IMR-90 (cell line): ENCODE measurements around the gene ACTRT2. TPM values are rescaled to one million over a fixed set of nuclear protein-coding genes. Genes with fewer than 3 reads are reported as not detected.

Experiments used
- ATAC-seq: fragments of 200-7000 bp; cut with Tn5 transposase; 2 replicates; pipeline ENCODE4 v1.9.1; 2020; ENCODE audit warnings: low read depth, mild to moderate bottlenecking, moderate library complexity
- BruUV-seq: library from RNA; stranded (reverse); fragments of 400-500 nt; replicated peaks from 2 replicates; lab custom pipeline; 2021; lab: Mats Ljungman, UMichigan
- CTCF ChIA-PET: fragments of 300-600 bp; formaldehyde crosslinking; extraction: SDS; loops from one replicate; lab custom pipeline; 2021; ENCODE audit warnings: antibody characterized with exemption; lab: Yijun Ruan, JAX
- POLR2A ChIA-PET: fragments of 300-600 bp; sonication (Branson Sonifier 250); formaldehyde crosslinking; loops from one replicate; lab custom pipeline; 2022; ENCODE audit warnings: antibody characterized with exemption; ENCODE audit not compliant: unreplicated experiment; lab: Charles Lee
- DNase-seq: peaks from one replicate; pipeline ENCODE4 v3.0.0; 2013
- H2AFZ ChIP-seq: replicated peaks from 2 replicates; pipeline ENCODE3; 2013; ENCODE audit warnings: low read length, mild to moderate bottlenecking; ENCODE audit not compliant: poor library complexity
- H2AK5ac ChIP-seq: 2 replicates; pipeline ENCODE4 v1.6.1; 2013; ENCODE audit warnings: low read depth, low read length, inconsistent platforms
- H2AK9ac ChIP-seq: replicated peaks from 2 replicates; pipeline ENCODE3; 2013; ENCODE audit warnings: mild to moderate bottlenecking, low read depth, low read length, moderate library complexity; ENCODE audit not compliant: poor library complexity
- H2BK120ac ChIP-seq: 2 replicates; pipeline ENCODE4 v1.6.1; 2013; ENCODE audit warnings: low read depth, low read length, inconsistent platforms
- H2BK15ac ChIP-seq: 3 replicates; pipeline ENCODE4 v1.6.1; 2013; ENCODE audit warnings: low read depth, low read length, inconsistent platforms
- H2BK20ac ChIP-seq: 2 replicates; pipeline ENCODE4 v1.6.1; 2013; ENCODE audit warnings: low read depth, mild to moderate bottlenecking, inconsistent platforms, low read length, moderate library complexity
- H2BK5ac ChIP-seq: 2 replicates; pipeline ENCODE4 v1.6.1; 2013; ENCODE audit warnings: mild to moderate bottlenecking, low read depth, low read length, inconsistent platforms; ENCODE audit not compliant: poor library complexity, severe bottlenecking
- H3K14ac ChIP-seq: replicated peaks from 2 replicates; pipeline ENCODE4 v1.6.1; 2013; ENCODE audit warnings: low read depth, low read length, inconsistent platforms
- H3K18ac ChIP-seq: 2 replicates; pipeline ENCODE4 v1.6.1; 2013; ENCODE audit warnings: low read depth, low read length, control low read depth
- H3K23ac ChIP-seq: 2 replicates; pipeline ENCODE4 v1.6.1; 2013; ENCODE audit warnings: low read depth, low read length, inconsistent platforms
- H3K27ac ChIP-seq: 2 replicates; pipeline ENCODE4 v1.5.1; 2013; ENCODE audit warnings: mild to moderate bottlenecking, control low read depth, low read length; ENCODE audit not compliant: insufficient read depth
- H3K27me3 ChIP-seq: 2 replicates; pipeline ENCODE4 v1.6.1; 2013; ENCODE audit warnings: low read length; ENCODE audit not compliant: control insufficient read depth, insufficient read depth
- H3K36me3 ChIP-seq: 2 replicates; pipeline ENCODE4 v1.6.1; 2013; ENCODE audit warnings: low read length, mixed read lengths; ENCODE audit not compliant: control insufficient read depth, insufficient read depth
- H3K4ac ChIP-seq: 2 replicates; pipeline ENCODE4 v1.6.1; 2013; ENCODE audit warnings: low read depth, low read length, inconsistent platforms
- H3K4me1 ChIP-seq: 2 replicates; pipeline ENCODE4 v1.6.1; 2013; ENCODE audit warnings: low read length, mixed read lengths; ENCODE audit not compliant: control insufficient read depth, insufficient read depth
- H3K4me2 ChIP-seq: 2 replicates; pipeline ENCODE4 v1.6.1; 2013; ENCODE audit warnings: low read depth, mild to moderate bottlenecking, control low read depth, low read length, moderate library complexity
- H3K4me3 ChIP-seq: 2 replicates; pipeline ENCODE4 v1.5.1; 2013; ENCODE audit warnings: low read depth, mild to moderate bottlenecking, control low read depth, low read length, moderate library complexity; ENCODE audit not compliant: insufficient read depth
- H3K56ac ChIP-seq: 2 replicates; pipeline ENCODE4 v1.6.1; 2013; ENCODE audit warnings: low read length, inconsistent platforms; ENCODE audit not compliant: insufficient read depth; ENCODE audit errors: extremely low read depth
- H3K79me1 ChIP-seq, 2 experiments: 2 replicates each; pipeline ENCODE4 v1.6.1; 2013; ENCODE audit warnings: low read length in 2 of 2, inconsistent platforms in 1 of 2, low read depth in 1 of 2
- H3K9ac ChIP-seq: 2 replicates; pipeline ENCODE4 v1.6.1; 2013; ENCODE audit warnings: low read depth, low read length, control low read depth
- H3K9me1 ChIP-seq: 2 replicates; pipeline ENCODE4 v1.6.1; 2013; ENCODE audit warnings: low read length, inconsistent platforms; ENCODE audit not compliant: insufficient read depth
- H3K9me3 ChIP-seq: 2 replicates; pipeline ENCODE4 v1.6.1; 2013; ENCODE audit warnings: low read length; ENCODE audit not compliant: control insufficient read depth, insufficient read depth
- H4K20me1 ChIP-seq: 2 replicates; pipeline ENCODE4 v1.6.1; 2013; ENCODE audit warnings: low read length, inconsistent platforms; ENCODE audit not compliant: insufficient read depth
- H4K5ac ChIP-seq: 2 replicates; pipeline ENCODE4 v1.6.1; 2013; ENCODE audit warnings: mild to moderate bottlenecking, low read depth, low read length, control low read depth
- H4K8ac ChIP-seq, 2 experiments: 2 replicates each; pipeline ENCODE4 v1.6.1; 2013; ENCODE audit warnings: low read depth in 2 of 2, low read length in 2 of 2, control low read depth in 1 of 2, inconsistent platforms in 1 of 2
- H4K91ac ChIP-seq: 2 replicates; pipeline ENCODE4 v1.6.1; 2013; ENCODE audit warnings: low read depth, low read length, inconsistent platforms; ENCODE audit not compliant: insufficient read depth
- BHLHE40 ChIP-seq: fragments of 150-350 bp; IDR thresholded peaks from 2 replicates; pipeline ENCODE4 v1.6.1; 2016; ENCODE audit warnings: mild to moderate bottlenecking, low read depth, low read length
- CEBPB ChIP-seq: IDR thresholded peaks from 2 replicates; pipeline ENCODE4 v1.6.1; 2012; ENCODE audit warnings: low read depth, low read length, improper control_type of control experiment
- CHD1 ChIP-seq: IDR thresholded peaks from 2 replicates; pipeline ENCODE4 v1.6.1; 2012; ENCODE audit warnings: low read depth, low read length, improper control_type of control experiment
- CTCF ChIP-seq: conservative IDR thresholded peaks from 2 replicates; pipeline ENCODE4 v1.5.1; 2012; ENCODE audit warnings: mild to moderate bottlenecking, low read depth, low read length, improper control_type of control experiment
- ELK1 ChIP-seq: fragments of 150-350 bp; IDR thresholded peaks from 2 replicates; pipeline ENCODE4 v1.6.1; 2016; ENCODE audit warnings: low read depth, mild to moderate bottlenecking, low read length, moderate library complexity, borderline replicate concordance
- FOS ChIP-seq: fragments of 150-350 bp; IDR thresholded peaks from 2 replicates; pipeline ENCODE4 v1.6.1; 2016; ENCODE audit warnings: low read depth, low read length
- MAFK ChIP-seq: IDR thresholded peaks from 2 replicates; pipeline ENCODE4 v1.6.1; 2012; ENCODE audit warnings: low read depth, low read length, improper control_type of control experiment
- MAZ ChIP-seq: IDR thresholded peaks from 2 replicates; pipeline ENCODE4 v1.6.1; 2012; ENCODE audit warnings: low read depth, mild to moderate bottlenecking, low read length, improper control_type of control experiment, moderate library complexity, borderline replicate concordance
- MXI1 ChIP-seq: IDR thresholded peaks from 2 replicates; pipeline ENCODE4 v1.6.1; 2012; ENCODE audit warnings: low read depth, mild to moderate bottlenecking, low read length, moderate library complexity, borderline replicate concordance
- POLR2A ChIP-seq: IDR thresholded peaks from 2 replicates; pipeline ENCODE4 v1.6.1; 2012; ENCODE audit warnings: mild to moderate bottlenecking, low read depth, low read length
- RAD21 ChIP-seq: IDR thresholded peaks from 2 replicates; pipeline ENCODE4 v1.6.1; 2012; ENCODE audit warnings: low read length, improper control_type of control experiment
- RCOR1 ChIP-seq: IDR thresholded peaks from 2 replicates; pipeline ENCODE4 v1.6.1; 2012; ENCODE audit warnings: mild to moderate bottlenecking, low read length, improper control_type of control experiment; ENCODE audit not compliant: insufficient replicate concordance
- SMC3 ChIP-seq: fragments of 150-350 bp; IDR thresholded peaks from 2 replicates; pipeline ENCODE4 v1.6.1; 2016; ENCODE audit warnings: low read depth, mild to moderate bottlenecking, antibody characterized with exemption, low read length, moderate library complexity
- WGBS, 2 experiments: methylation state at CpG; one replicate each; pipeline versions ENCODE4 v1.1.5 to v1.1.7; 2013; ENCODE audit warnings: missing lambda C conversion rate in 2 of 2; ENCODE audit not compliant: insufficient read length in 1 of 2; ENCODE audit errors: extremely low coverage in 2 of 2; 5-methylcytosine and 5-hydroxymethylcytosine counted together
- dilution Hi-C: fragments of 300-500 bp; cut with HindIII; formaldehyde crosslinking; loops from one replicate; pipeline ENCODE4 v1.14.3; 2018; ENCODE audit warnings: low sequenced_read_pairs; ENCODE audit not compliant: unreplicated experiment
- in situ Hi-C: fragments of 300-500 bp; cut with MboI; formaldehyde crosslinking; loops from 3 replicates; pipeline ENCODE4 v1.14.3; 2019; ENCODE audit warnings: low sequenced_read_pairs, inconsistent platforms, mixed read lengths
- intact Hi-C: fragments of 100-400 bp; cut with micrococcal nuclease; formaldehyde crosslinking; loops from 2 replicates; pipeline ENCODE4 v1.10.0; 2022
- polyA plus RNA-seq, 3 experiments: library from polyadenylated mRNA; depleted of rRNA; stranded (reverse); fragments of >200 nt; gene quantifications; 2 replicates each; pipeline ENCODE4 v1.2.3, GENCODE V29; 2012; ENCODE audit warnings: low replicate concordance in 1 of 3
- total RNA-seq: library from RNA; depleted of rRNA; stranded (reverse); fragments of >200 nt; gene quantifications from 2 replicates; pipeline ENCODE4 v1.2.3, GENCODE V29; 2012

The ACTRT2 gene
- total and polyA plus RNA-seq, 2 of the 4 experiments (the other 2 are of a cell fraction): not detected

GRCh38 chr1:3063379-3064295 lies 42.4 kb downstream of the ACTRT2 start (continued):
- no peak for TF ChIP-seq MAZ

- Histone ChIP-seq H2BK120ac (no peak overlapping the region), H3K4me3 (no peak overlapping the region), H3K56ac (no peak overlapping the region), H3K18ac (no peak overlapping the region), H2BK5ac (no peak overlapping the region), H3K4me1 (peaks cover 2% of the 10 kb centered on the region; the same call in 1 of the 2 replicates), H4K91ac (no peak overlapping the region), H3K4ac (no peak overlapping the region), H3K23ac (no peak overlapping the region), H2AFZ (no peak overlapping the region), H4K5ac (no peak overlapping the region), H3K4me2 (no peak overlapping the region), H3K79me1 (no peaks in the 10 kb centered on the region), H3K9me1 (no peaks in the 10 kb centered on the region), H3K27ac (no peak overlapping the region), H3K9ac (no peak overlapping the region), H3K9me3 (no peaks in the 10 kb centered on the region), H4K8ac (no peak overlapping the region), H3K27me3 (peaks cover 63% of the 10 kb centered on the region), H2BK15ac (no peak overlapping the region), H3K36me3 (no peaks in the 10 kb centered on the region), H3K14ac (no peak overlapping the region), H2BK20ac (no peak overlapping the region), H2AK9ac (no peak overlapping the region), H4K20me1 (no peaks in the 10 kb centered on the region), H2AK5ac (no peak overlapping the region)
- DNase-seq (no peak), ATAC-seq (no peak)
- no TSS peak for BruUV-seq
- CTCF ChIA-PET: no interaction called here
- intact Hi-C loops: loop anchor here (10.0 kb wide), 1 partner anchor 250 kb away; no protein-coding TSS in a partner anchor
- dilution Hi-C loops: no loop called here
- POLR2A ChIA-PET: no interaction called here
- in situ Hi-C loops: loop anchor here (25.0 kb wide), 1 partner anchor 627 kb away; no protein-coding TSS in a partner anchor
- 0% methylated on average over 6 of the region's 17 CpGs; no CpG with 5 or more reads in 1 of the 2 experiments for WGBS, 2 experiments
- TF ChIP-seq CEBPB (no peak), RAD21 (no peak), SMC3 (no peak), BHLHE40 (no peak), ELK1 (no peak), CHD1 (no peak), MAFK (no peak), MAZ (no peak), CTCF (no peak), FOS (no peak), POLR2A (no peak), RCOR1 (no peak), MXI1 (no peak)
Observed at GRCh38 chr1:3064296-3064850, 43.1 kb downstream of the ACTRT2 start.
